DMS 273 (cell line): ENCODE measurements around the gene PLEKHS1.
"Not testable (repeated sequence)": the region's sequence is repeated elsewhere in the genome, so short reads cannot be mapped to it uniquely, and the experiment has no call there.

Experiments
- DNase-seq: peaks from one replicate; lab custom pipeline; 2025; ENCODE audit not compliant: unreplicated experiment; lab: John Stamatoyannopoulos, UW

The PLEKHS1 gene

GRCh38 chr10:113740850-113741249 is 10.6 kb upstream of the PLEKHS1 start:
- DNase-seq, result no peak

DNA sequence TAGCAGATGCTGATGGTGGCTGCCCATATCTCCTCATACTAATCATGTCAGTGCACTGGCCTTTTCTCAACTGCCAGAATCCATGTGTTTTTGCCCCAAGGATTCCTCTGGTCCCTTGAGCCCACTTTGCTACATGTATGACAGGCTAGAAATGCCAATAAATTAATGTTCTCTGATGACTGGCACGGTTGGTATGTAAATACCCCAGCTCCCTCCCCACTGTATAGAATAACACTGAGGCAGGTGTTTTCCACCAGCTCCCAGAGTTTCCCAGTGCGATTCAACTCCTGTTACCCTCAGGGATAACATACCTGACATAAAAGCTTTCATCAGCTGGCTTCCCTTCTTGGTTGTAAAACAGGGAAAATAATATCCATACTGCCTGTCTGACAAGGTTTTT is 9.0 kb upstream of the PLEKHS1 start:
- DNase-seq, result no peak

- DNase-seq, result no peak
Observed at GRCh38 chr10:113743594-113743993, 7.9 kb upstream of the PLEKHS1 start.

- no peak for DNase-seq
Observed at GRCh38 chr10:113745374-113745773, 6.1 kb upstream of the PLEKHS1 start.

DNA sequence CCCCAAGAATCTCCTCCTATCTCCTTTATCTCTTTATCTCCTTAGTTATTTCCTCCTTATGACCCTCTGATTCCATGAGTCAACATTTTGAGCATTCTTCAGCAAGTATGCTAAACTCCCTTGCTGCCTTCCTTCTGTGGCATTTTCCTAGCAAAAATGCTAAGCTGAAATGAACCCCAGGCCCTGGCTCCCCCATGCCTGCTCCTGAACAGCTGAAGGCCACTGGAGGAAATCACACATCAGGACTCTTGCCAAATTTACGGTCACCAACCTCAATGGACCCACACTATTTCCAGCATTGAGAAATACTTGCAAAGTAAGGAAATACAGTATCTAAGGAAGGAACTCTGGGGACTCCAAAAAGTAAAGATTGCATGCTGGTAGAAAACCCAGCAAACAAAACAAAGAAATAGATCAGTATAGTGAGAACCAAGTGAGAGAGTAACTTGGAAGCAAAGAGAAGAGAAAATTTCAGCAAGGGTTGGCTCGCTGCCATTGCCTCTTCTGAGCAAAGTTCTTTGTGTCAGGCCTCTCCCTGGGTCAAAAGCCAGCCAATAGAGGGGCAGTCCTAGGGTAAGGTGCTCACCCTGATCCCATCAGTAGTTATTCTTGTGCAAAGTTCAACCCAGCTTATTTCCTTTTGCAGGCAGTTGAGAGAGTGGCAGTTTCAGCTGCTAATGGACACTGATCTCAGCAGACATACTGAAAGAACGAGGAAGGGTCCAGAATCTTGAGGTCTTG is 5.1 kb upstream of the PLEKHS1 start:
- no peak for DNase-seq

GRCh38 chr10:113752553-113752952 is 1.1 kb downstream of the PLEKHS1 start:
- DNase-seq, result no peak

- peak; percentile 81 for DNase-seq
Observed at GRCh38 chr10:113753020-113753692, 1.7 kb downstream of the PLEKHS1 start.

- no peak for DNase-seq
Observed at GRCh38 chr10:113754125-113754524, 2.6 kb downstream of the PLEKHS1 start.

DNA sequence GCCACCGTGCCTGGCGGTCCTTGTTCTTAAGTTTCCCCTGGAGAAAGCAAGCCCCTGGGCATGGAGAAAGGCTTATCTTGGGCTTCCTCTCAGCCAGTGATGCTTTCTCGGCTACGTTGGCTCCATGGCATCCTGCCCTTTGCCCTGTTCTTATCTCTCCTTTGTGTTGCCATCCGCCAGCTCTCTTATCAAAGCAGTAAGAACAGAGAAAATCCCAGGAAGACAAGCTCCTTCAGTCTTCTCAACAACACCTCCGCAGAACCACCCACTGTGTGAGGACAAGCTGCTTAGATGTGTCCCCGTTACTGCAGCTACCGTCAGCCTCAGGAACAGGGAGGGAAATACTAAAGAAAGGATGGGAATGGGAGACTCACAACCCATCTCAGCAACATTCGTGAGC is 3.3 kb downstream of the PLEKHS1 start:
- no peak for DNase-seq

GRCh38 chr10:113756940-113757543 is 5.6 kb downstream of the PLEKHS1 start:
- DNase-seq, result no peak

GRCh38 chr10:113762083-113762482 is 10.6 kb downstream of the PLEKHS1 start:
- no peak for DNase-seq

DNA sequence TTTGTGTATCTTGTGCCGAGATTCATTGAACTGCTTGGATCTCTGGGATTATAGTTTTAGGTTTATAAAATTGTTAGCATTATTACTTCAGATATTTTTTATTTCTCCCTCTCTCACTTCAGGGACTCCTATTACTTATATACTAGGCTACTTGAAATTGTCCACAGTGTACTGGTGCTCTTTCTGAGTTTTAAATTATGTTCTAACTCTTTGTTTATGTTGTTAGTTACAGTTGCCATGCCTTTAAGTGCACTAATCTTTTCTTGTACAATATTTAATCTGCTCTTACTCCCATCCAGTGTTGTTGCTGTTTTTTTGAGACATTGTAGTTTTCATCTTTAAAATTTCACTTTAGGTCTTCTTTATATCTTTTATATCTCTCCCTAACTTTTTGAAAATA is 13.1 kb downstream of the PLEKHS1 start:
- no peak for DNase-seq

GRCh38 chr10:113765910-113766309 is 14.4 kb downstream of the PLEKHS1 start:
- no peak for DNase-seq

- DNase-seq, result no peak
Observed at GRCh38 chr10:113767222-113767621, 15.7 kb downstream of the PLEKHS1 start.

- no peak for DNase-seq
Observed at GRCh38 chr10:113770346-113770745, 18.9 kb downstream of the PLEKHS1 start.

- not testable (repeated sequence) for DNase-seq
Observed at GRCh38 chr10:113771131-113771530, 19.6 kb downstream of the PLEKHS1 start.

- DNase-seq, result peak; percentile 2
Observed at GRCh38 chr10:113775686-113776294, 24.3 kb downstream of the PLEKHS1 start.

- no peak for DNase-seq
Observed at GRCh38 chr10:113776553-113776952, 25.1 kb downstream of the PLEKHS1 start.

DNA sequence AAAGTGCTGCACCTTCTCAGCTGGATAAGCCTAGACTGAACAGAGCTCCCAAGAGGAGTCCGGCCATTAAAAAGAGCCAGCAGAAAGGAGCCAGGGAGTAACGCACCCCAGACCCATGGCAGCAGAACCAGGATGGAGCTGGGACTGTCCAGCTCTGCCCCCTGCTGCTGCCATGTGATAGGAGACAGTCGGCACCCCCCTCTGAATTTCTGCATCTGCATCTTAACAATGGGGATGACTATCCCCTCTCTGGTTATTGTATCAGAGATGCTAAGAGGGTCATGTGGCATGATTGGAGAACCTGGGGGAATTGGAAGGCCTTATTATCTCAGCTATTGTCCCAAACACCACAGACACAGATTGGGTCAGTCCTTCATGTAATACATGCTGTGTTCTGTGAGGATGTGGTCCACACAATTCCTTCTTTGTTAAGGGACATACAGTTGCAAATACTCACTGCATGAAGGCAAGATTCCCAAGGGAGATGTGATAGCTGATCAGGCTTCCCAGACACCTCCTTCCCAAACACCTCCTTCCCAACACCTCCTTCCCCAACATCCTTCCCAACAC is 29.3 kb downstream of the PLEKHS1 start:
- DNase-seq, result no peak

DNA sequence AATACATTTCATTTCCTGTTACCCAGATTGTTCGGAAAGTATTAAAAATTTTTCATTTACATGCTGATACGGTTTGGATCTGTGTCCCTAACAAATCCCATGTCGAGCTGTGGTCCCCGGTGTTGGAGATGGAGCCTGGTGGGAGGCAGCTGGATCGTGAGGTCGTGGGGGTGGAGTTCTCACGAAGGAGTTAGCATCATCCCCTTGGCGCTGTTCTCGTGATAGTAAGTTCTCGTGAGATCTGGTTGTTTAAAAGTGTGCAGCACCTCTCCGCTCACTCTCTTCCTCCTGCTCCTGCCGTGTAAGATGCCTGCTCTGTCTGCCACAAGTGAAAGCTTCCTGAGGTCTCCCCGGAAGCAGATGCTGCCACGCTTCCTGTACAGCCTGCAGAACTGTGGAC is 30.9 kb downstream of the PLEKHS1 start:
- DNase-seq, result no peak

DNA sequence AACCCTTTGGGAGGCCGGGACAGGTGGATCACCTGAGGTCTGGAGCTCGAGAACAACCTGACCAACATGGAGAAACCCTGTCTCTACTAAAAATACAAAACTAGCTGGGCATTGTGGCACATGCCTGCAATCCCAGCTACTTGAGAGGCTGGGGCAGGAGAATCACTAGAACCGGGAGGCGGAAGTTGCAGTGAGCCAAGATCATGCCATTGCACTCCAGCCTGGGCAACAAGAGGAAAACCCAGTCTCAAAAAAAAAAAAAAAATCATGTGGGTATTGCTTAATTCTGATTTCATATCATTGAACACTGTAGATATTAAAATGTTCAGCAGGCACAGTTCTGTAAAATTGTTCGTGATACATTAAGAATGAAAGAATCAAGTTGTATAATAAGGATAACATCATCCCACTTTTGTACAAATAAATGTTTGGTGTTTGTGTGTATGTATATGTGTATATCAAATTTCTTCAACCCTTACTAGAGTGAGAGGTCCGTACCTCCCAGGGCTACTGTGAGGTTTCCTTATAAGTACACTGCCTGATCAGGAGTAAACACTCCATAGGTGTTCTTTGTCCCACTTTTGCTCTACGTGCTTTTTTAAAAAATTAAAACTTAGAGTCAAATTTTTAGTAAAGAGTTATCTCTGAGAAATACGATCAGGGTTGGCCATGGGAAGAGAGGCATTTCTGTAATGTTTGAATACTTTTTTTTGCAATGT is 31.7 kb downstream of the PLEKHS1 start:
- no peak for DNase-seq
